PC-9 (cell line): ENCODE data around the gene MCC. TPM values are rescaled to one million over a fixed set of nuclear protein-coding genes. Genes with fewer than 3 reads are reported as not detected.

Experiments
- BruUV-seq: library from RNA; stranded (reverse); fragments of 400-500 nt; replicated peaks from 2 replicates; lab custom pipeline; 2021; lab: Mats Ljungman, UMichigan
- CTCF ChIA-PET: fragments of 300-600 bp; sonication (Branson Sonifier 250); formaldehyde crosslinking; loops from one replicate; lab custom pipeline; 2022; ENCODE audit warnings: antibody characterized with exemption; lab: Charles Lee
- POLR2A ChIA-PET: fragments of 300-600 bp; sonication (Branson Sonifier 250); formaldehyde crosslinking; loops from one replicate; lab custom pipeline; 2022; ENCODE audit warnings: antibody characterized with exemption; ENCODE audit not compliant: unreplicated experiment; lab: Charles Lee
- DNase-seq, 2 experiments: peaks; one replicate each; pipeline versions ENCODE4 v3.0.0 to v3.0.0-alpha.2; 2015 to 2022; ENCODE audit warnings: mixed read lengths in 1 of 2
- H2AFZ ChIP-seq: fragments of 200-600 bp; sonication (generic); 2 replicates; pipeline ENCODE4 v1.8.1; 2017; ENCODE audit warnings: antibody characterized with exemption
- H3F3A ChIP-seq: fragments of 200-600 bp; sonication (generic); 2 replicates; pipeline ENCODE4 v1.8.1; 2017; ENCODE audit warnings: antibody characterized with exemption, mild to moderate bottlenecking, low read depth; ENCODE audit not compliant: insufficient read depth
- H3K27ac ChIP-seq: fragments of 200-600 bp; sonication (generic); 2 replicates; pipeline ENCODE4 v1.6.1; 2016; ENCODE audit warnings: mixed run types
- H3K27me3 ChIP-seq: fragments of 200-600 bp; sonication (generic); 2 replicates; pipeline ENCODE4 v1.6.1; 2016; ENCODE audit warnings: low read depth, mixed run types; ENCODE audit not compliant: insufficient read depth
- H3K36me3 ChIP-seq: fragments of 200-600 bp; sonication (generic); 2 replicates; pipeline ENCODE4 v1.6.1; 2016; ENCODE audit warnings: low read depth, mixed run types
- H3K4me1 ChIP-seq: fragments of 200-600 bp; sonication (generic); replicated peaks from 2 replicates; pipeline ENCODE4 v1.6.1; 2016; ENCODE audit warnings: mixed run types; ENCODE audit not compliant: insufficient read depth
- H3K4me2 ChIP-seq: fragments of 200-600 bp; sonication (generic); 2 replicates; pipeline ENCODE4 v1.6.1; 2017; ENCODE audit warnings: mixed run types
- H3K4me3 ChIP-seq: fragments of 200-600 bp; sonication (generic); 2 replicates; pipeline ENCODE4 v1.6.1; 2016; ENCODE audit warnings: mixed run types
- H3K79me2 ChIP-seq: fragments of 200-600 bp; sonication (generic); 2 replicates; pipeline ENCODE4 v1.6.1; 2017; ENCODE audit warnings: low read depth, mixed run types
- H3K9me2 ChIP-seq: fragments of 200-600 bp; sonication (generic); 2 replicates; pipeline ENCODE4 v1.8.1; 2017; ENCODE audit warnings: mild to moderate bottlenecking; ENCODE audit not compliant: insufficient read depth
- H3K9me3 ChIP-seq: fragments of 200-600 bp; sonication (generic); 2 replicates; pipeline ENCODE4 v1.8.1; 2016; ENCODE audit warnings: low read depth; ENCODE audit not compliant: insufficient read depth
- H4K20me1 ChIP-seq: fragments of 200-600 bp; sonication (generic); 2 replicates; pipeline ENCODE4 v1.8.1; 2017; ENCODE audit not compliant: insufficient read depth
- EZH2 ChIP-seq: fragments of 200-600 bp; sonication (generic); IDR thresholded peaks from 2 replicates; pipeline ENCODE4 v1.8.0; 2017; ENCODE audit warnings: antibody characterized with exemption, low read depth
- intact Hi-C: fragments of 100-400 bp; cut with micrococcal nuclease; formaldehyde crosslinking; loops from one replicate; pipeline ENCODE4 v1.10.0; 2022; ENCODE audit not compliant: unreplicated experiment
- total RNA-seq: library from RNA; stranded (reverse); gene quantifications from 2 replicates; pipeline ENCODE4 v1.2.3, GENCODE V29; 2021
- TF ChIP-seq, protein P1 (sequence below): fragments of 200-600 bp; sonication (generic); conservative IDR thresholded peaks from 2 replicates; pipeline ENCODE4 v1.6.1; 2017; ENCODE audit warnings: mixed run types, antibody characterized with exemption, mild to moderate bottlenecking, moderate library complexity

MCC gene
- total RNA-seq, 1 experiment from 2014 or later: 2.5 TPM

DNA sequence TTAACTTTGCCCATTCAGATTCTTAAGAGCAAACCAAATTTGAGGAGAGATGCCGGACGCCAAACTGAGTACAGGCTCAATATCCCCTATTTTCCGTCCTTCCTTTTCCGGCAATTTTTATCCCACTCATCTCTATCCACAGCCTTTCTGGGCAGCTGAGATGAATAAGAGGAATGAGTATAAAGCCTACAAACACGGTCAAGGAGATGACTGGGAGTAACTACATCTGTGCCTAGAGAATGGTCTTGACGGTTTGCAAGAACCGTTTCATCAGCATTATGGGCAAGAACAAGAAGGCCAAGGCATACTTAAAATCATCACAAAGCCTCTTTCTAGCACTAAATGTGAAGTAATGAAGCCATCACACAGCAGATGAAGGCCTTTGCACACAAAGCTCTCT, 284.3 kb downstream of the MCC start:
- H4K20me1 ChIP-seq: no peaks in the 10 kb centered on the region
- no peaks in the 10 kb centered on the region for H3K79me2 ChIP-seq
- CTCF ChIA-PET: no interaction called here
- H3K9me2 ChIP-seq: no peaks in the 10 kb centered on the region
- intact Hi-C loops: no loop called here
- no peak for DNase-seq
- H3K4me2 ChIP-seq: no peak overlapping the region
- no peaks in the 10 kb centered on the region for H3F3A ChIP-seq
- BruUV-seq: no TSS peak
- POLR2A ChIA-PET: interaction anchor here (0.7 kb wide), 1 partner anchor 52 kb away, joined by 4 read pairs; no protein-coding TSS in a partner anchor
- no peak for TF ChIP-seq EZH2
- TF ChIP-seq, protein P1, sequence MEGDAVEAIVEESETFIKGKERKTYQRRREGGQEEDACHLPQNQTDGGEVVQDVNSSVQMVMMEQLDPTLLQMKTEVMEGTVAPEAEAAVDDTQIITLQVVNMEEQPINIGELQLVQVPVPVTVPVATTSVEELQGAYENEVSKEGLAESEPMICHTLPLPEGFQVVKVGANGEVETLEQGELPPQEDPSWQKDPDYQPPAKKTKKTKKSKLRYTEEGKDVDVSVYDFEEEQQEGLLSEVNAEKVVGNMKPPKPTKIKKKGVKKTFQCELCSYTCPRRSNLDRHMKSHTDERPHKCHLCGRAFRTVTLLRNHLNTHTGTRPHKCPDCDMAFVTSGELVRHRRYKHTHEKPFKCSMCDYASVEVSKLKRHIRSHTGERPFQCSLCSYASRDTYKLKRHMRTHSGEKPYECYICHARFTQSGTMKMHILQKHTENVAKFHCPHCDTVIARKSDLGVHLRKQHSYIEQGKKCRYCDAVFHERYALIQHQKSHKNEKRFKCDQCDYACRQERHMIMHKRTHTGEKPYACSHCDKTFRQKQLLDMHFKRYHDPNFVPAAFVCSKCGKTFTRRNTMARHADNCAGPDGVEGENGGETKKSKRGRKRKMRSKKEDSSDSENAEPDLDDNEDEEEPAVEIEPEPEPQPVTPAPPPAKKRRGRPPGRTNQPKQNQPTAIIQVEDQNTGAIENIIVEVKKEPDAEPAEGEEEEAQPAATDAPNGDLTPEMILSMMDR: no peak
- H2AFZ ChIP-seq: no peak overlapping the region
- peaks cover 34% of the 10 kb centered on the region for H3K4me1 ChIP-seq
- no peaks in the 10 kb centered on the region for H3K27me3 ChIP-seq
- H3K27ac ChIP-seq: no peak overlapping the region
- no peaks in the 10 kb centered on the region for H3K36me3 ChIP-seq
- no peak overlapping the region for H3K4me3 ChIP-seq
- no peaks in the 10 kb centered on the region for H3K9me3 ChIP-seq

DNA sequence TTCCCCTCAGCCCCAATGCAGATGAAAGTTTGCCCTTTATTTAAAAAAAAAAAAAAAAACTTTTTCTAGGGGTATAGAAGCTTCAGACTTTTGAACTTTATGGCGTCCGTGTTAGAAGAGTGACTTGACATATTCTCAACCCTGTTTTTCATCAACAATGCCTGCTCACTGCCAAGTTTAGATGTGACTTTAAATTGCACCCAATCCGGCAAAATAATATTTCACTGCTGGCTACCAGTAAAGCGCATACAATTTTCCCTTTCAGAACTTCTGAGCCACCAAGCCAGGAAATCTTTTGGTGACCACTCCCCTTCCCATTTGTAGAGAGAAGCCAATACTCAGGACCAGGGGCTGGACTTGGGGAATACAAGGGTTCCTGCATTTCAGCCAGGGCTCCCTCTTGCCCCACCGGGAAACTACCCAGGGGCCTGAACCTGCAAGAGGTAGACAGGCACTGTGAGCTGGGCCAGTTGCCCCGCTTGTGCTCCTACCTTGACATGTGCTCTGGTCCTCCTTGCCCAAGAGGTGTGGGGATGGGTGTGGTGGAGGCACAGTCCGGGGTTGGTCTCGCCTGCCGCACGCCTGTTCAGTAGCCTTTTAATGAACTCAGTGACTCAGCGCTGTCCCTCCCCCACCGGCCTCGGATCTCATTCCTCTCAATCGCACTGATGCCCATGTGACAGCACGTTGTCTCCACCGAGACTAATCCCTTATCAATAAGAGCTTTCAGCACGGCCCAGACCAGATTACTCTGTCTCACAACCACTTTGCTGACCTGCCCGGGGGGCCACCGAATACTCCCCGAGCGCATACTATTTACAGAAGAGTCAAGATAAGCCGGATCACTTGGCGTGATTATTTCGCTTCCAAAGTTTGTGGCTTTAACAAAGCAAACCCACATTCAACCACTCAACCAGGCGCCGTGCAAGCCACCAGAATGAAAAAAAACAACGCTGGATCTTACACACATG, 285.2 kb downstream of the MCC start:
- H4K20me1 ChIP-seq: no peaks in the 10 kb centered on the region
- H3K27me3 ChIP-seq: no peaks in the 10 kb centered on the region
- H3K79me2 ChIP-seq: no peaks in the 10 kb centered on the region
- no peak overlapping the region; the same call in 1 of the 2 replicates for H3K4me3 ChIP-seq
- peak overlapping the region; percentile 60 for H3K4me2 ChIP-seq
- DNase-seq: peak; percentile 54 to 77
- H2AFZ ChIP-seq: peak overlapping the region; percentile 60; the same call in 1 of the 2 replicates
- H3K4me1 ChIP-seq: peaks cover 35% of the 10 kb centered on the region
- no peak for TF ChIP-seq EZH2
- TF ChIP-seq, protein P1: no peak
- intact Hi-C loops: no loop called here
- H3K9me3 ChIP-seq: no peaks in the 10 kb centered on the region
- peak overlapping the region; percentile 10; the same call in 1 of the 2 replicates for H3K27ac ChIP-seq
- CTCF ChIA-PET: no interaction called here
- POLR2A ChIA-PET: no interaction called here
- no peaks in the 10 kb centered on the region for H3K9me2 ChIP-seq
- no peaks in the 10 kb centered on the region for H3K36me3 ChIP-seq
- BruUV-seq: no TSS peak
- no peaks in the 10 kb centered on the region for H3F3A ChIP-seq

DNA sequence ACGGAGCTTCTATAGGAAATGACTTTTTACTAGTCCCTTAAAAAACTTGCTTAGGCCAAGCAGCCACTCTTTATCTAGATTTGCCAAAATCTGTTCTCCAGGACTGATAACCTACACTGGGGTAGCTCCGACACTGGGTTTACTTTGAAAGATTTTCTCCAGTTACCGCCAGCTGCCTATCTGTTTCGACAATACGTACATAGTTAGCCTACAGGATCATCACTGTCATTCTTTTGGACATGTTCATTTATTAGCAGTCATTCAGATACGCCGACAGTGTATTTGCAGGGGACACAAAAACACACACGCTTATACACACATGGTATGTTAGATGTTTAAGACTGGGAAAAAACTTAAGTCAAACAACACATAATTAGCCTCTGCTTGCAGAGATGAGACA, 286.0 kb downstream of the MCC start:
- no peaks in the 10 kb centered on the region for H3K36me3 ChIP-seq
- DNase-seq: no peak
- no peak overlapping the region for H3K4me3 ChIP-seq
- BruUV-seq: no TSS peak
- H3K9me2 ChIP-seq: no peaks in the 10 kb centered on the region
- no peaks in the 10 kb centered on the region for H3K27me3 ChIP-seq
- H3K9me3 ChIP-seq: no peaks in the 10 kb centered on the region
- POLR2A ChIA-PET: no interaction called here
- H2AFZ ChIP-seq: no peak overlapping the region
- H3K4me1 ChIP-seq: peaks cover 35% of the 10 kb centered on the region
- intact Hi-C loops: no loop called here
- no peak overlapping the region for H3K27ac ChIP-seq
- no peaks in the 10 kb centered on the region for H4K20me1 ChIP-seq
- CTCF ChIA-PET: no interaction called here
- no peaks in the 10 kb centered on the region for H3K79me2 ChIP-seq
- H3F3A ChIP-seq: no peaks in the 10 kb centered on the region
- peak overlapping the region; percentile 60; the same call in 1 of the 2 replicates for H3K4me2 ChIP-seq
- no peak for TF ChIP-seq EZH2
- TF ChIP-seq, protein P1: no peak
